Stimulated activated CD8-positive, alpha-beta memory T cell treated with anti-CD3 and anti-CD28 coated beads, Interleukin-7, amount 100 ng/mL, for 4 hours (primary cell): Measurements from ENCODE around the gene EPS8L1.
"Not testable (repeated sequence)": the region's sequence is repeated elsewhere in the genome, so short reads cannot be mapped to it uniquely, and the experiment has no call there.

Experiments used
- DNase-seq, 2 donors: peaks; one replicate each; pipeline ENCODE4 v3.0.0-alpha.2; 2020; ENCODE audit warnings: low read depth in 2 of 2

Gene EPS8L1

GRCh38 chr19:55050749-55051532, 24.7 kb upstream of the EPS8L1 start:
- no peak for DNase-seq

- DNase-seq, result no peak
Observed at GRCh38 chr19:55053735-55054134, 21.9 kb upstream of the EPS8L1 start.

- DNase-seq, result no peak
Observed at GRCh38 chr19:55056827-55057226, 18.8 kb upstream of the EPS8L1 start.

- DNase-seq, result no peak
Observed at GRCh38 chr19:55058781-55059610, 16.7 kb upstream of the EPS8L1 start.

GRCh38 chr19:55060287-55060686, 15.4 kb upstream of the EPS8L1 start:
- not testable (repeated sequence) for DNase-seq

GRCh38 chr19:55062735-55063491, 12.8 kb upstream of the EPS8L1 start, which contains the start of gene RDH13:
Gene RDH13 (minus strand): TSS chr19:55063148. CDS start chr19:55063032, 116 bp downstream.
- peak; percentile 94 to 97 for DNase-seq

GRCh38 chr19:55063492-55063843, 12.2 kb upstream of the EPS8L1 start:
- DNase-seq, result no peak

GRCh38 chr19:55065516-55065915, 10.2 kb upstream of the EPS8L1 start:
- DNase-seq, result not testable (repeated sequence)

- DNase-seq, result no peak
Observed at GRCh38 chr19:55066107-55066709, 9.5 kb upstream of the EPS8L1 start.

- DNase-seq, result no peak
Observed at GRCh38 chr19:55067869-55068268, 7.8 kb upstream of the EPS8L1 start.

GRCh38 chr19:55068950-55069864, 6.5 kb upstream of the EPS8L1 start:
- DNase-seq, result no peak

- no peak for DNase-seq
Observed at GRCh38 chr19:55069865-55070197, 5.8 kb upstream of the EPS8L1 start.

GRCh38 chr19:55070466-55071128, 5.1 kb upstream of the EPS8L1 start:
- no peak for DNase-seq

- DNase-seq, result peak in 1 of 2 donors; percentile 10
Observed at GRCh38 chr19:55071129-55071502, 4.6 kb upstream of the EPS8L1 start.

- DNase-seq, result no peak
Observed at GRCh38 chr19:55071913-55072312, 3.8 kb upstream of the EPS8L1 start.

GRCh38 chr19:55076321-55076720, 652 bp downstream of the EPS8L1 start:
- DNase-seq, result no peak

- no peak for DNase-seq
Observed at GRCh38 chr19:55077106-55077505, 1.4 kb downstream of the EPS8L1 start.

- no peak for DNase-seq
Observed at GRCh38 chr19:55078996-55079395, 3.3 kb downstream of the EPS8L1 start.

GRCh38 chr19:55079400-55080038, 3.9 kb downstream of the EPS8L1 start:
- DNase-seq, result no peak
